NCI-H2107 treated with DMSO at 0.1 percent for 48 hours (cell line): ENCODE data around the gene EMX1.

Experiments
- DNase-seq: peaks from one replicate; lab custom pipeline; 2025; ENCODE audit not compliant: unreplicated experiment; lab: John Stamatoyannopoulos, UW

Gene EMX1

DNA sequence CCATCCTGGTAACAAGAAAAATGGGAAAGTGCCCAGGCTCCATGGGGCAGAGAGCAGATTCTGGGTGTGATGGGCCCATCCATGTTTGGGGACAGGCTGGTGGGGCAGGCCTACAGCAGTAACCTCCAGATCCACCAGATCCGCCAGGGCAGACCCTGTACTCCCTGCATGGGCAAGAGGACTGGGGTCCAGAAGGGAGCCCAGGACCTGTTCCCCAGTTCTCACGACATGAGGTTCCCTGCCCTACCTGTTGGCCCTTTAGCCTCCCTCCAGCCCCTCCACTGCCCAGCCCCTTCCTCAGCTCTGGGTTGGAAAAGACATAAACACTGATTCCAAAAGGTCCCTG lies 38.7 kb downstream of the EMX1 start:
- DNase-seq, result no peak

DNA sequence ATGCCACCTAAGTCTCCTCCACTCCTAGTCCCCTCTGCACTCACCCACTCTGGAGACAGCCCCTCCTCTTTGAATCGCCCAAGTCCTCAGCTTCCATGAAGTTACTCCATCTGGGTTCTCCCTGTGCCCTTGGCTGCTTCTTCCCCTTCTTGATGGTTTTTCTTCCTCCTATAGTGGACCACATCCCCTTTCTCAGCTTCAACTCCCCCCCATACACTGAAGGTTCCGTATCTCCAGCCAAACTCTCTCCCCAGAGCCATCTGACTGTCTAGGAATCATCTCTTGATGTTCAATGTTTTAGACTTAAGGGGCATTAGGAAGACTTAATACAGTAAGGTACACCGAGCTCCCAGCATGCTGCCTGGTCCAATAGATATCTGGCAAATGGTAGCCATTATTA lies 39.6 kb downstream of the EMX1 start:
- DNase-seq, result no peak

DNA sequence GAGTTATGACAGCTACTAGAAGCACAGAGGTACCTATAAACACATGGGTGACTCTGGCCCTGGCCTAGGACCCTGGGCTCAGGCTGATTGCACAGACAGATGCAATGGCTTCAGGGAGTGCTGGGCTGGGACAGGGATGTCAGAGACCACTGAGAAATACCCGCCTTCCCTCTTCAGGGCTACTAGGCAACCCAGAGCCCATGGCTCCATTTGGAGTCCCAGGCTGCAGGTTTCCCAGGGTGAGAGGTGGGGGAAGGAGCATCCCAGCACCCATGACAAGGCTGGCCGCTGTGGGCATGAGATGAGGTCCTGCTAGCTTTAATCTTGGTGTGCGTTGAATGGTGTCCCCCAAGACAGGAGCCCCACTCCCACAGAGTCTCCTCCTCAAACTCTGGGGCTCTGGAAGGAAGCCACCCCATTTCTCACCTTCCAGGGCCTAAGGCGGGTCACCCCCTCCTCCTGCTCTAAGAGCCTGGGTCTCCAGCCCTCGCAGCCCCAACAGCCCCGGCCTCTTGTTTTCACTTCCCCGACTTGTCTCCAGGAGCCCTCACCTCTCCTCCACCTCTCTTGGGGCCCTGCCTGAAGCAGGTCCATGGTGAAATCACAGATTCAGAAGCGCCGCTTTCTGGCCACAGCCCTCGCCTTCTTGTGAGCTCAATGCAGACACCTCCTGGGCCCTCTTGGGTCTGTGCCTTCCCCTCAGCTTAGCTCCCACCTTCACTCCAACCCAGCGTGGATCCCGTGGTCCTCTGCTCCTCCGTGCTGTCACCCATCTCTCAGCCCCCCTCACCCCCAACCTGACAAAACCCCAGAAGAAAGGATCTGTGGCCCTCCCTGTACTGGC lies 41.4 kb downstream of the EMX1 start:
- DNase-seq, result no peak

DNA sequence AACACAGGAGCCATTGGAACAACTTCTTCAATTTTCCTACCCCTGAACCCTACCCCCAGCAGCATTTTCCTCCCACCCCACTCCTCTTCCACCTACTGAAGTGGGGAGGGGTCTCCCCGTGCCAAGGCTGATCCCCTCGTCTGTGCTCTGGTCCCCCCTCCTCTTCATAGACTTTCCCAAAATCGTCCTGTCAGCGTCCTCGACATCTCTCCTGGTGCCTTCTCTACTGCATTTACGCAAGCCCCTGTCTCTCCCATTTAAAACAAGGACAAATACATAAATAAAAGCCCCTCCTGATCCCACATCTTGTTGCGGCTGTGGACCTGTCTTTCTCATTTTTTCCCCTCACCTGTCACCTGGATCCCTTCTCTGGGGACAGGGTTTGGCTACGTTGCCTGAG lies 42.2 kb downstream of the EMX1 start:
- no peak for DNase-seq

DNA sequence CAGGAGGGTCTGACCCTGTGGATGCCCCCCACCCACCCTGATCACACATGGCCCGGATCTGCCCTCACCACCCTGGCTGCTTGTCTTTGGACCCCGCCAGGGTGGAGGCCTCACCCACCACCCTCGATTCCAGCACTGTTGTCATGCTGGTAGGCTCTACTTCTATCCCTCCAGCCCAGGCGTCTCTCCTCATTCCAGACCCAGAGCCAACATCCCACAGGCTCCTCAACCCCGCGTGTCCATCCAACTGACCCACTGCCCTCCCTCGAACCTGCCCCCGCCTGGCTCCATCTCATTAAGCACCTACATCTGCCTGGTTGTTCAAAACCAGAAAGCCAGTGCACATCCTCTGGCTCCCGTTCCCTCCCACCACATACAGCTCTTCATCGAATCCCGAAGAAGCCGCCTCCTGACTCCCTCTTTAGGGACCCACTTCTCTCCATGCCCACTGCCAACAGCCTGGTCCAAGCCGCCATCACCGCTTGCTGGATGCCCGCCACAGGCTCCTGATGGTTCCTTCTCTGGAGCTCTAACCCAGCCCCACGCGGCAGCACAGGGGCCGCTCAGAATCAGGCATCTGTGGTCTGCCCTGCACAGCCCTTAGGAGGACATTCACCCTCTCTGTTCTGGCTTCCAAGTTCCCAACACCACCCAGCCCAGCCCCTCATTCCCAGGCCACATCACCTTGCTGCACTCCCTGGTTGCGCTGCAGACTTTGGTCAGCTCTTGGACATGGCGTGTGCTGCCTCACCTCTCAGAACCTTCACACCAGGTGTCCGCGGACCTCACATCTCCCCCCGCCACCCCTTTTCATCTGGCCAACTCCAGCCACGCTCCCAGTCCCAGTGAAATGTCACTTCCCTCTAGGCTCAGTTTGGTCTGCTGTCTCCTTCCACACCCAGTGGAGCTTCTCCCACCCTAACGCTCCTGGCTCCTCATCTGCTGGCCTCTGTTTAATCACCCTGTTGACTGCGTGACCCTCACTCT lies 43.0 kb downstream of the EMX1 start:
- no peak for DNase-seq

DNA sequence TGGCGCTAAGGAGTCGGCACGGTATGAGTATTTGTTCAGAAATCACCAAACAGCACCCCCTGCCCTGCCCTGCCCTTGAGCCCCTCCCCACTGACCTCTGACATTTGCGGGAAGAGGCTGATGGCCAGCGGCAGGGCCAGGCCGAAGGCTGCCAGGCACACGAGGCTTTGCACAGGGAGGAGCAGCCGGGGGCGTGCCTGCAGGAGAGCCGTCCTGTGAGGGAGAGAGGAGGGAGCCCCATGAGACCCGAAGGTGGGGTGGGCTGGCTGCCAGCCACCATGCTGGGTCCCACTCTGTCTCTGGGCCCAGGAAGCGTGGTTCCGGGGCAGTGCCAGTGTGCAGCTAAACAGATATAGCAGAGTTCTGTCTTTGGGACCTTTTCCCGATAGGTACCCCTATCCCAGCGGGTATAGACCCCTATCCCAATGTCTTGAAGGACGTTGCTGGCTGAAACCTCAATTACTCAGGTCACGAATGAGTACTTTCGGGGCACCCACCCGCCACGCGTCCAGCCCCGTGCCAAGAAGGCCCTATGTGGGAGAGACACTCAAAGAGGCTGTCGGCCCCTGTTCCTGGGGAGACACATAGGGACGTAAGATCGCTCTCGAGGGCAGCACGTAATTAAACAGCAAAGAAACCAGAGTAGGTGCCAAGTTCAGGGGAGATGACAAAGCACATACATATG lies 43.9 kb downstream of the EMX1 start:
- no peak for DNase-seq

DNA sequence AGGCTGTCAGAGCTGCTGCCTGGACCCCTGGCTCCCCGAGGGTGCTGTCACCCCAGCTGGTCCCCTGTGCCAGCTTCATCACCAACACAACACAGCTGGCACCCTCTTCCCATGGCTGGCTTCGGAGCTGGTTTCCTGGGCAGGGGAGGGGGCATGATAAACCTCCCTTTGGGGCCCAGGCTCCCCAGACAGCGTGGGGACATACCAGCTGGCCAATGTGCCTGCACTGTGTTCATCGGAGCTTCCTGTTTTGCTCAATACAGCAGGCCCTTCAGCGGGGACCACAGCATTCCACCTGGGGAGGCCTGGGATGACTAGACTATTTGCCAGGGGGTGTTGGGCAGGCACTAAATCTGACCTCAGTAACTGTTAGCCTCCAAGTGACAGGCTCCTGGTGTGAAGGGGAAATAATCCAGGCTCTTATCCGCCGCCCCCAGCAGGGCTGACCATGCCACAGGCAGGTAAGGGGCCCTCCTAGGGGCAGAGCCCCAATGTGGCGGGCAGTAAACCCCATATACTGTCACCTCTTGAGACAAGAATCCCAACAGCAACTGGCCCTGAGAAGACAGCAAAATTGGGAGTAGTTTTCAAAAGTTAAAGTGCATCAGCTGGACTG lies 44.6 kb downstream of the EMX1 start:
- no peak for DNase-seq

DNA sequence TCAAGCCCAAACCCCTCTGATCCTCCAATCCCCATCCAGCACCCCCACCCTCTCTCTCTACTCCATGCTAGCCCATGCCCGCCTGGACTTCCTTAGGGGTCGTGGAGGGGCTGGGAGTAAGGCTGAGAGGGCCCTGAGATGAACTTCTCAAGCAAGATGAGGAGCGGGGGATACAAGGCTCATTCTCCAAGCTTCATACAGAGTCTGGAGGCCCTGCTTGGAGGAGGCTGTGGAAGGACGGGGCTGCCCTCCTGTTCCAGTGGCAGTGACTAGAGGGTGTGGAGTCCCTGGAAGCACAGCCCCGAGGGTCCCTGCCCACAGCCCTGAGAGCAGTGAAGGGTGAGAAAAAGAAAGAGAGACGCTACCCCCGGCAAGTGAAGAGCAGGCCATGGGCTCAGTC lies 45.6 kb downstream of the EMX1 start:
- DNase-seq, result no peak

DNA sequence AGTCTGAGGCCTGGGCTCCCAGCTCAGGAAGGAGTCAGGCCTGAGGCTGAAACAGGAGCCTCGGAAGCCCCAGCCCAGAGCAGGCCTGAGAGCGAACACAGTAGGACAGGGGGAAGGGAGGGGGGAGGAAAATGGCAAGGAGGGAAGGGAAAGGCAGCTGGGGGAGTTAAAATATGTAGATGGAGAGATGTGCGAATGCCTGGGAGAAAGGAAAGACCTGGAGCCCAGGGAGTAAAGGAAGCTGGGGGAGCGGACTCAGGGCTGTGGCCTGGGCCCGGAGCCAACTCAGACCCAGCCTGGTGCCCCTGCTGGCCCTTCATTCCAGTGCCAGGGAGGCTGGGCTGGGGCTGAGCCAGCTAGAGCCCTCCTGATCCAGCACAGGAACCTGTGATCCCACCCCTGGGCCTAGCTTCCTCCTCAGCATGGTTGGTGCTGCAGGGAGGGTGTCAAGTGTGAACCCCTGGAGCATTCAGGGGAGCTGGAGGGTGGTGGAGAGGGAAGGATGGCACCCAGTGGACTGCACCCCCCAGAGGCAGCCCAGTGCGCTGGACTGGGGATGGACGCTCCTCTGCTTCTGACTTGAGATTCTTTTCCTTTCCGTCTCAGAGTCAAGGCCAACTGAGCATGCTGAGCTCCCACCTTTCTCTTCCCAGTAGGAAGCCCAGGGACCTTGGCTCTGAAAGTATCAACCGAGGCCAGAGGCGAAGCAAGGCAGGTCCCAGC lies 46.3 kb downstream of the EMX1 start:
- no peak for DNase-seq

DNA sequence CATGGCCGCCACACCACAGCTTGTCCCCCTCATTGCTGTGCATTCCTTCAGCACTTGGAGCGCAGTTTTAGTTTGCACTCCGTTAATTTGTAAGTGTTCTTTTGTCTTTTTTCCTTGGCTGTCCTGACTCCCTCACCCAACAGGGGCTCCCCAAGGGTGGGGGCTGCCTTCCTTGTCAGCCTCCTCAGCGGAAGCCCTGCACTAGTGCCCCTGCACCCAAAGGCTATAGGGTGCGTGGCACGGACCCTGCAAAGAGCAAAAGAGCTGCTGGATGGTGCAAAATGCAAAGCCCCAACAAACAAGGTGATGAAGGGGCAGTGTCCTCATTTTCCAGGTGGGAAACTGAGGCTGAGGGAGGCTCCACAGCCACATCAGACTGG lies 46.8 kb downstream of the EMX1 start:
- no peak for DNase-seq

DNA sequence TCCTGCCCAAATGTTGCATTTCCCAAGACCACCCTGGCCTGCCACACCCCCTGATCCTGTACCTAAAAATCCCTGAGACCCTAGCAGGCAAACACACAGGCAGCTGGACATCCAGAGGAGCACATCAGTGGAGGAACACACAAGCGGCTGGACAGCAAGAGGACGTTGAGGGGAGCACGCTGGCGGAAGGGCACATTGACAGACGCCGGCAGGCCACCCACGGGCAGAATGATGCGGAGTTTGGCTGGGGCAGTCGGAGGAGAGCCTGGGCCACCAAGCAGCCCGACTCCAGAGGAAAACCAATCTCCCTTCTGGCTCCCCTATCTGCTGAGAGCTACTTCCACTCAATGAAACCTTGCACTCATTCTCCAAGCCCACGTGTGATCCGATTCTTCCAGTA lies 47.7 kb downstream of the EMX1 start:
- DNase-seq, result no peak

DNA sequence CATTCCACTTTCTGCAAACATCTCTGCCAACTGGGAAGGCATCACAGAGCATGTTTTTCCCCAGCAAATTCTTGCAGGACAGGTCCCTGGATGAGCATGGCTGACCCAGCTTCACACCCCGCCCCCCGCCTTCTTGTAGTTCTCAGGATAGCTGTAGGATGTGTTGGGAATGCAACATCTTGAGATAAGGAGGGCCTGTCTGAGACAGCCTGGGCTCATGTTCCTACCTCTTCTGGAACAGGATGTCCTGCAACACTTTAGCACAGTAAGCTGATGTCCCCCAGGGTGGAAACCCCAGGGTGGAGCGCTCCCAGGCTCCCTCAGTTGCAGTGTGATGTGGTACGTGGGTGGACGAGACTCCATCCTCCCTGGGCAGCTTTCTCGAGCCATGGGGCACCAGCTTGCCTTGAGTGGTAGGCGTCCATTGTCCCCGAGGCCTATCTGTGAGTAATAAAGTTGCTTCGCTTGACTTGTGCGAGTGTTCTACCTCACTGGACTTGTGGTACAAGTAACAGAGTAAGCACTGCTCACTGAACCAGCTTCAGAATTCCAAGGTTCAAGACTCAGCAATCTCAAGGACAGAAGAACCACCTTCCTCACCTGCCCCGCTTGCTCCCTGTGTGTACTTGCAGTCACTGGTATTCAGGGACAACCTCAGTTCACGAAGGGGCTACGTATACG lies 48.6 kb downstream of the EMX1 start:
- DNase-seq, result no peak

DNA sequence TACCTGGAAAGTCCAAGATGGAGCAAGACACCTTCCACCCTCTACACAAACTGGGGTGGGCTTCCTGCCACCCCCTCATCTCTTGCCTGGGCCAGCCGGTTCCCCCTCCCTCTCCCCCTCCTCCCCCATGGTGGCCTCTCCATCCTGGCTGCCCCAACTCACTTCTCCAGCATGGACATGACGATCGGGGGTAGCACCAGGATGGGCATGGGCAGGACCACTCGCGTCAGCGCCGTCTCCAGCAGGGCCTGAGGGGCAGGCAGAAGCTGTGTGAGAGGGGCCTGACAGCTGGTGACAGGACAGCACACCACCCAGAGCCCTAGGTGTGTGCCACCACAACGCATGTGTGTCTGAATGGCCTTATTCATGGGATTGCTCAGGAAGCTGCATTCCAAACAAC lies 51.0 kb downstream of the EMX1 start:
- DNase-seq, result no peak

DNA sequence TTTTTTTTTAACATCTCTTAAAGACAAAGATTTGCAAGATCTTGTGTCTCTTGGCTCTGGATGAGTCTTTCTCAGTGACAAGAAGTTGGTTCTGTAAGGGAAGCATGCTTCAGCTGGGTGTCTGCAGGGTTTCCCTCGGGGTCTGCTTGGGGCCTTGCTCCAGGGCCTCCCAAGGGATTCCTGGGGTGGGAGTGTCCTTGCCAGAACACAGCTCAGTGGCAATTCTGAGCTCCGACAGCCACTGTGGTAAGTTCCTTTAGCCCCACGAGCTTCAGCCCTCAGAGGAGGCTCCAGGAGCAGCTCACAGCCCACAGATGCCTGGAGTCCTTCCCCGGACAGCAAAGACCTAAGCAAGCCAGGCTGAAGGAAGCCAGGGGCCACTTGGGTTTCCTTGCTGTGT lies 52.4 kb downstream of the EMX1 start:
- DNase-seq, result no peak

DNA sequence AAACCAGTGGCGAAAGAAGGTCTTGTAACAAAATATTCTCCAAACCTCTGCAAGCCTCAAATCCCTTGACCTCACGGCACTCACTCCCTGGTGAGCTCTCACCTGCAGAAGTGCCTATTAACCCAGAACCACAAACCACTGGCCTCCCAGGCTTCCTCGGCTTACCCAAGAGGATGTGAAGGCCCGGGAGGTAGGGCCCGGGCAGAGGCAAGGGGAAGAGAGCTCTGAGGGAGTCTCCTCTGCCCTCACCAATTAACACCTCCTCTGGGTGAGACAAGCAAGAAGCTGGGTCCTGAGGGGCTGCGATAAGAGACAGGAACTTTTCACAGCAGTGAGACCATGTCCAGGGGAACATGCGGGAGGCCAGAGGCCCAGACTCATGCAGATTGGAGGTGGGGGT lies 53.7 kb downstream of the EMX1 start:
- no peak for DNase-seq

DNA sequence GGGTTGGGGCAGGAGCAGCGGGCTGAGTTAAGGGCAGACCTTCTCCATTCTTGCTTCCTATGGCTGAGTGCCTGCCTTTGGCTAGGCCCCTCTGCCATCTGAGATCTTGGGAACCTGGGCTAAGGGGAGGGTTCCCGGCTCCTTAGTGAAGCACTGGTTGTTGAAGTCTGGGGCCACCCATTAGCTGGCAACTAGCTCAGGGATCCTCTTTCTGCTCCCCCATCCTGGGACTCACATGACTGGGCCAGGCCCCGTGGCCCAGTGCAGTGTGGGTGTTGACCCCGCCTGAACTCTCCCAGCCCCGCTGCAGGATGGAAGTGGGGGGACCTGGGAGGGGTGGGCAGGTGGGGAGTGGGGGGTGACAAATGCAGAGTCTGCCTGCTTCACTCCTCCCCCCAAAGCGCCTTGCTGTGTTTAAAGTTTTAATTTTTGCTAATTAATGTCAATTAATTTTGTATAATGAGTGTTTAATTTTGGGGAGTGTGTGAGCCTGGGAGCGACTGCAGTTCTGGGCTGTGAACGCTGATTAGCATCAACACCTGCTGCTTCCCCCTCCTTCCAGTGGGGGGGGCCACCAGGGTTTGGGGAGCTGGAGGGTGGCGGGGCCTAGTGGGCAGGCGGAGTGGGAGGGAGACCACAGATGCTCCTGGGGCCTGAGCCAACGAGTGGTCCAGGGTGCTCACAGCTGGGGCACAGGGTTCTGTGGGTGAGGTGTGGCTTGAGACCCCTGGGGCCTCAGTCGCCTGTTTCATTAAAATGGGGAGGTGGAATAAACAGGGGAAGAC lies 55.2 kb downstream of the EMX1 start:
- DNase-seq, result no peak

DNA sequence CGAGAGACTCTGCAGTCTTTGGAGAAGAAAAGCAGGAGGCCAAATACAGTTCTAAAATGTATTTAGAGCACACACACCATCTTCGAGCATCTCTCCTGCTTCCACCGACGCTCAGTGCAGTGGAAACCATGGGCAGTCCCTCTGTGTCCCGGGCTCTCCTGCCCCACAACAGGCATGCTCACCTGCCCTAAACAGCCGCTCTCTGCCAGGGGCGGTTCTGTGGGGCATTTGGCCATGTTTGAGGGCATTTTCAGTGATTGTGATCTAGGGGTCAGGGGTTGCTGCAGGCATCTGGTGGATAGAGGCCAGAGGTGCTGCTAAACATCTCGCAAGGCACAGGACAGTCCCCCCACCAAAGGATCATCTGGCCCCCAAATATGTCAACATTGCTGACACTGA lies 55.8 kb downstream of the EMX1 start:
- DNase-seq, result no peak

DNA sequence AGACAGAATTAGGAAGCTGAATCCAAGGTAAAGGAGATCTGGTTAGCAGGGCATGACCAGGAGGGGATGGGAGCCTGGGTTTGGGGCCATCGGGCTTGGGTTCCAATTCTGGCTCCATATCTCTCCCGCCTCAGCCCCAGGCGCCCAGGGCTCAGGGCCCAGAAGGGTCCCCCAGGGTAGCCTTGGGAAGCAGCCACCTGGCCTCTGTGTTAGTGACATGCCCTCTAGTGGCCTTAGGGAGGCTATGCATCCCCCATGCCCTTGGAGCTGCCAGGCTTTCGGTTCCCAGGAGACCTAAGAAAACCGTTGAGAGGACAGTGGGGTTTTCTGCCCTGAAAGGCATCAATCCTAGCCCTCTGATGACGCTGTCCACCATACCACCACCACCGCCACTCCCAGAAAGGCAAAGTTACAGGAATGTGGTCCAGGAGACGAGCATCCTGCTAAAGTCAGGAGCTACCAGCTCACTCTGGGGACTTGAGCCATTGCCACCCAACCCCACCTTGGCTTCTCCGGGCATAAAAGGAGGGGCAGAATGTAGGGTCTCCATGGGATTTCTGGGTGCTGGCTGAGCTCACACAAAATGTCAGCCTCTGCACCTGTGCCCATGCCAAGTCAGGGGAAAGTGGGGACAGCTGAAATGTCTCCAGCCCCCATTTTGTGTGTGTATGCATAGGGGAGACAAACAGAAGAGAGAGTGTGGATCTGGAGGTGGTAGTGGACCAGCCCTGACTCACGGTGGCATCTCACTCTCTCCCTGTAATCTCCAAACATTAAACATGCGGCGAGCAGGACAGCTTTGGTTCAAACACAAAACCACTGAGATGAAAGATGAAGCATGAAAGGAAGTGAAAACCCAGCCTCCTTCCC lies 56.5 kb downstream of the EMX1 start:
- DNase-seq, result peak; percentile 14
